NK-92 (cell line): ENCODE measurements around the gene PKP4.
"Not testable (repeated sequence)": the region's sequence is repeated elsewhere in the genome, so short reads cannot be mapped to it uniquely, and the experiment has no call there.

Experiments used
- DNase-seq: peaks from one replicate; lab custom pipeline; 2025; ENCODE audit not compliant: unreplicated experiment; lab: John Stamatoyannopoulos, UW

PKP4 gene

GRCh38 chr2:158472829-158473228, 16.1 kb downstream of the PKP4 start:
- DNase-seq, result not testable (repeated sequence)

- DNase-seq, result not testable (repeated sequence)
These were observed 16.5 kb downstream of the PKP4 start for GRCh38 chr2:158473300-158473699.

- no peak for DNase-seq
These were observed 17.1 kb downstream of the PKP4 start for GRCh38 chr2:158473719-158474392.

- DNase-seq, result not testable (repeated sequence)
These were observed 17.8 kb downstream of the PKP4 start for GRCh38 chr2:158474526-158475011.

GRCh38 chr2:158477202-158477601, 20.4 kb downstream of the PKP4 start:
- DNase-seq, result no peak

DNA sequence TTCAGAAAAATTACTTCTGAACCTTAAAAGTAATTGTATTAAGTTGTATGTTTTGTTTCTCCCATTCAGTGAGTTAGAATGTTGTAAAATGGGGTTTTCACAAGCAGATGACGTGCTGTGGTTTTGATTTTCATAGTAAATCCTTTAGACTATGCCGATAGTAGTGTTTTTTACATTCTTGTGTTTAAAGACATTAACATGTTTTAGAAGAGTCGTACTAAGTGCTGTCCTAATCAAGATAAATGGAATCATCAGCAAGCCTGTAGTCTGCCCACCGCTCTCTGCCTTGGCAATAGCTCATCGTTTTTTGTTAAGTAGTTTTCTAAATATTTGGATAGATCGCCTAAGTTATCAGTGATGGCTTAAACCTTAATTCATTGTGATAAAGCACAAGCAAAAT, 21.5 kb downstream of the PKP4 start:
- DNase-seq, result no peak

GRCh38 chr2:158478816-158479215, 22.1 kb downstream of the PKP4 start:
- no peak for DNase-seq

DNA sequence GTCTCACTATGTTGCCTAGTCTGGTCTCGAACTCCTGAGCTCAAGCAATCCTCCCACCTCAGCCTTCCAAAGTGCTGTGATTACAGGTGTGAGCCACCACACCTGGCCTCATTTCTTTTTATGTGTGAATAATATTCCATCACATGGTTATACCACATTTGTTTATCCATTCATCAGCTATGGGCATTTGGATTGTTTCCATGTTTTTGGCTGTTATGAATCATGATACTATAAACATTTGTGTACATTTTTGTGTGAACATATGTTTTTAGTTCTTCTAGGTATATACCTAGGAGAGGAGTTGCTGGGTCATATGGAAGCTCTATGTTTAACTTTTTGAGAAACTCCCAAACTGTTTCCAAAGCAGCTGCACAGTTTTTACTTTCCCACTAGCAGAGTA, 24.4 kb downstream of the PKP4 start:
- no peak for DNase-seq

DNA sequence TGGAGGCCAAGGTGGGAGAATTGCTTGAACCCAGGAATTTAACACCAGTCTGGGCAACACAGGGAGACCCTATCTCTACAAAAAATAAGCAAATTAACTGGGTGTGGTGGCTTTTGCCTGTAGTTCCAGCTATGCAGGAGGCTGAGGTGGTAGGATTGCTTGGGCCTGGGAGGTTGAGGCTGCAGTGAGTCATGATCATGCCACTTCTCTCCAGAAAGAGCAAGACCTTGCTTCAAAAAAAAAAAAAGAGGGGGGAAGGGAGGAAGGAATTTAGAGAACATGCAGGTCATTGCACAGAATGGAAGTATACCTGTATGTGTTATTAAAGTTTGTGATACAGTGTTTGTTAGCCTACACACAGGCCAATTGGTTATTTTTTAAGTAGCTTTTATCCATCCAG, 25.8 kb downstream of the PKP4 start:
- no peak for DNase-seq

- no peak for DNase-seq
These were observed 28.3 kb downstream of the PKP4 start for GRCh38 chr2:158484892-158485556.

DNA sequence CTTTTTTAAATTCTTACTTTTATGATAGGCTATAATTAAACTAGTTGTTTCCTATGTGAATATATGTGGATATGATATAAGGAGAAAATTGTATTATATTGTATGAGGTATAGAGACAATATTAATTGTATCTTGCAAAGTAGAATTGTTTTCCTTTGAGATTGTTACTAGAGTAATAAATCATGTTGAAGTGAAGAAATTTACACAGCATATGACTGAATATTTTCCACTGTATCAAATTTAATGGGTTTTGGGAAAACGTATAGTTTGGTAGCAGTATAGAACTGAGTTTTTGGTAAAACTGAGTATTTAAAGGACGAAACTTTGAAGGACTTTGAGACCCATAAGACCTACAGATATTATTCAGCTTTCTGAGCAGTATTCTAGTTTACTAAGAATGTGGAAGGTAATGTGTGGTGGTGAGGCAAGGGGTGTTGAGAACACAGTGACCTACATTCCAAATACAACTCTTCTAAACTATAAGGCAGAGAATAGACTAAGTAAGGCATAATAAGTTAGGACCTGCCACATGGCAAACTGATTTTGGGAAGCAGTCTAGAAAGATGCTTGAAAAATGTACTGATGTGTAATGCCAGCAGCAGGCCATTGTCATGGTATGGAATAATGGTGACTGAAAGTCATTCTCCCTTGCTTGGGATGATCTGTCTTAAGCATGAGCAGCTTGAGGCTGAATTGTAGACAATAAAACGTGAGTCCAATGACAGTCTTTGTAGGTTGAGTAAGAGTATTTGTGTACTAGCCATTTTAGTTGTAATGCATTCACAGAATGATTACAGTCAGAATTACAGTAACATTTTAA, 29.6 kb downstream of the PKP4 start:
- no peak for DNase-seq

GRCh38 chr2:158486970-158487325, 30.2 kb downstream of the PKP4 start:
- DNase-seq, result no peak

DNA sequence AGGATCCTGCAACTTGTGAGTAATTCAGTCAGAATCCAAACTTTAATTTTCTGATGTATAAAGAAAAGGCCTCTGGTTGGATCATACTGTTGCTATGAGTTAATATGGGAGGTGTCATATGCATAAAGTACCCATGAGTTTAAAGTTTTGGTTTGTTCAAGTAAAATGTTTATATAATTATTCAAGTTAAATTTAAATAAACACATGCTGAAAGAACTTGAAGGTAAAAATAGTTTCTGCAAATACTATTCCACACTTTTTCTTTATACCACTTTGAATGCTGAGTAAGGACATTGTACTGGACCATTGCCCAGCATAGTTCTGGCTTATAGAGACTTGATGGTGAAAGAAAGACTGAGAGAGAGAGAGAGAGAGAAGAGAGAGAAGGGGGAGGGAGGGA, 30.7 kb downstream of the PKP4 start:
- no peak for DNase-seq

- DNase-seq, result no peak
These were observed 31.9 kb downstream of the PKP4 start for GRCh38 chr2:158488442-158489216.

DNA sequence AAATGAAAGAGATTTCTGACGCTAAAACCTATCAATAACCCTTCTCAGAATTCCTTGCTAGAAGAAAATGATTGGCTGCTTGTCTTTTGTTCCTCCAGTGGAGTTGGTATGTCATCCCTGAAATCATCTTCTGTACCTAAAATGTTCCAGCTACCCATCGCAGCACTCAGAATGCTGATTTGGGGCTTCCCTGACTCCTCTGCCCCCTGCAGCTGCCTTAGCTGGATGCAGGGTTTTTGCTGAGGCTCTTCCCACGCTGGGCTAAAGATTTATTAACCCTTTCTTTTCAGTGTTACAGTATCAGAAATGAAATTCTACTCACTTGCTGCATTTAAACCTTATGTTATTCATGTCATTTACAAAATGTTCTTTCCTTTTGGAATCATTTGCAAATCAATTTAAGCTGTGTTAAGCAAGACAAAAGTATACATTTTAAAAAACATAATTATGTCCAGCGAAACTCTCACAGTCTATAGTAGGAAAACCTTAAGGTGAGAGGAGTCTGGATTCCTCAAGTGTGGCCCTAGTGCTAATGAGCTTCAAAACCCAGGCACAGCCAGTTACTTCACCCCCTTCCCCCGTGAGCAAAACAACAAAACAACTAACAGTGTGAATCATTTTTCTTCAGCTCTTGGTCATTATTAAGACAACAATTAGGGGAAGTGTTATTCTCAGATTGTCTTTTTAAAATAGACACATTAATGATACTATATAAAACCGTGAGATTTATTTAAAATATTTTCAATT, 32.8 kb downstream of the PKP4 start:
- no peak for DNase-seq

DNA sequence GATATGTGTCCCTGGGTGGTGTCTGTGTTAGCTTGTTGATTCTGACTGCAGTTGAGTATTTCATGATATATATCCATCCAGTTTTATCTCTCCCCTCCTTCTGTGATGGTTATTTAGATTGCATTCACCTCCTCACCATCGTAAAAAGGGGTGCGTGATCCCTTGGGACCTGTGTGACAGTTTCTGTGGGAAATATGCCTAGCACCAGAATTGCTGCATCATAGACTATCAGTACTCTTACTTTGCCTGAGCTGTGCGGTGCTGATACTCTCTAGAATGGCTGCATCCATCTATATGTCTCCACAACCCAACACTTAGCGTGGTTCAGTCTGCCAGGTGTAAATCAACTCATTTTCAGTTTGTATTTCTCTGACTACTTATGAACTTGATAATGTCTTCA, 34.3 kb downstream of the PKP4 start:
- DNase-seq, result no peak

- DNase-seq, result no peak
These were observed 36.7 kb downstream of the PKP4 start for GRCh38 chr2:158493458-158493857.

DNA sequence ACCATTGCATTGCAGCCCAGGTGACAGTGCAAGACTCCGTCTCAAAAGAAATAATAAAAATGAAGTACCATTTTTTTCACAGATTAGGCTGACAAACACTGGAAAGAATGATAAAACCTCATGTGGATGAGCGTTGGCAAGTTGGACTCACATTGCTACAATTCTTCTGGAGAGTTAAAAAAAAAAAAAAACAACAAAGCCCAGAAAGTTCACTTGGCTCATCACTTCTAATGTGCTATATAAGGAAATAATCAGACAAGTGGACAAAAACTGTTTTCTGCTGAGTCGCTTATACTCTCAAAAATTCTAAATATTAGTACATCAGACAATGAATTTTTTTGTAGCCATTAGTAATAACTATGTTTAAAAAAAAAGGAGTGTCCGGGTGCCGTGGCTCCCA, 38.4 kb downstream of the PKP4 start:
- no peak for DNase-seq

GRCh38 chr2:158496986-158497385, 40.2 kb downstream of the PKP4 start:
- DNase-seq, result no peak

DNA sequence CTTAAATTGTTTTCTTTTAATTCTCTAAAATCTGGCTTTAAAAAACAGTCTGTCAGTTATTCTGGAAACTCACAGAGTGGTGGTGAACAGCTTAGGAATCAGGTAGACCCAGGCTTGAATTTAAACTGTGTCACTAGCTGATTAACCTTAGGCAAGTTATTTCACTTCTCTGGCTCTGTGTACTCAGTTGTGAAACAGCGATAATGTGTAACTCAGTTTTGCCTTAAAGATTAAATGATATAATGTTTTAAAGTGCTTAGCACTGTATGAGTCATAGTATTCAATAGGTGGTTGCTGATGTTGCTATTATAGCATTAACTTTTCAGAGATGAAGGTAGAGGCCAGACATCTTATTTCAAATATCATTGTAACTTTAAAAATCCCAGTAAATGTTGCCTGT, 40.7 kb downstream of the PKP4 start:
- DNase-seq, result no peak
